HG03521 (cell line): Measurements from ENCODE around the gene CEP164.

ENCODE experiments used
- ATAC-seq: cut with Tn5 transposase; IDR thresholded peaks from one replicate; pipeline ENCODE4 v1.9.1; 2021; ENCODE audit warnings: mild to moderate bottlenecking, moderate library complexity; ENCODE audit not compliant: unreplicated experiment

Gene CEP164

GRCh38 chr11:117356126-117356890 is 28.7 kb downstream of the CEP164 start:
- no peak for ATAC-seq

DNA sequence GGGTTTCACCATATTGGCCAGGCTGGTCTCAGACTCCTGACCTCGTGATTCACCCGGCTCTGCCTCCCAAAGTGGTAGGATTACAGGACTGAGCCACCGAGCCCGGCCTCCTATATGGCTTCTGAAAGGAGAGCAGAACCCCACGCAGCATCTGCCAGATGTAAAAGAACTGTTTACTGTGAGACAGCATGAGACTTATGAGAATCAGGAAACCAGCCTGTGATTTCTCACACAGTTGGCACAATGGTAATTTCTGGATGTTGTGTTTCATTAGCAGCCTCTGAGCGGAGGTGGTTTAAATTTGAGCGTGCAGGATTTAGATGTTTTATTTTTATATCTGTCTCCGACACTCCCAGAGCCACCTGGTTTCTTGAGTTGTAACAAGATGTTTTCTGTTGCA is 33.8 kb downstream of the CEP164 start:
- no peak for ATAC-seq

DNA sequence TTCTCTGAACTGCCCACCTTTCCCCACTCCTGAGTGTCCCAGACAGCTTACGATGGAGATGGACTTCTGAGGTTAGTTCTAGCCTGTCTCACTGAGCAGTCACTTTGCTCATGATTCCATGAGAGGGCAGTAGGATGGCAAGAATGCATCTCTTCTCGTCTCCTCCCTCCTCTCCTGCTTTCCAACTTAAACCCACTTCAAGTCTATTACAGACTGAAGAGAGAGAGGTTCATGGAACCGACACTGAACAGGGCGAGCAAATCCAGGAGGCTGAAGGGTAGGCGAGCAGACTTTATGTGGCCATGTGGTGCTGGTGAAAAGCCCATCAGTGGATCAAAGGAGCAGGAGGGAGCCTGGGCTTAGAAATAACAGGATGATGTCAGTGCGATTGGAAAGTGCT is 38.6 kb downstream of the CEP164 start:
- ATAC-seq, result no peak

- no peak for ATAC-seq
These were observed 39.2 kb downstream of the CEP164 start for GRCh38 chr11:117366875-117367274.

DNA sequence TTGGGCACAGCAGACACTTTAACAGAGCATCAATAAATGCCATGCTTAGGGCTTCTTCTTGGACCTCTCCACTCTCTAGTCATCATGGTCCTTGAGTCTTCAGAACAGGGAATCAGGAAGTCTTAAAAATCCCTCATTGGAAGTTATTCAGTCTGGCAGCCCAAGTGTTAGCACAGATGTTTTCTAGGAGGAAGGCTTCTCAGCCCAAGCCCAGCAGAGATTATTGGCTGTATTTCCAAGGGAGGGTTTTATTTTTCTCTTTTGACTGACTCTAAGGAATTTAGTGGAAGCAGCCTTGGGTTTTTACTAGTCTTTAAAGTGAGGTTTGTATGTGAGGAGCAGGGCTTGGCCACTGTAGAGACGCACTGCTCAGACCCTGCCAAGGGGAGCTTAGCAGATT is 41.9 kb downstream of the CEP164 start:
- no peak for ATAC-seq

DNA sequence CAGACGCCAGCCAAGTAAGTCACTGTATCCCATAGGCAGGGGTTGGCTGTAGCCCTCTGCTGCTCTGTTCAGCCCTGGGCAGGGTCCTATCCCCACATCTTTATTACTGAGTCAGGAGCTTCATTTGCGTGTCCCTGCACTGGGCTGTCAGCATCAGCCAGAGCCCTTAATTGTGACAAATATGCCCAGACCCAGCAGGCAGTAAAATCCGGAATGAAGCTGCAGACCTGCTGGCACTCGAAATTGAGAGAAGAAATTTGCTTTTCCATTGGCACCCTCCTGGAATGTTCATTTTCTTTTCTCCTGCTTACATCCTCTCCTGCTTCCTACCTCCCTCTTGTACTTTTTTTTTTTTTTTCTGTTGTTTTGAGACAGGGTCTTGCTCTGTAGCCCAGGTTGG is 43.8 kb downstream of the CEP164 start:
- no peak for ATAC-seq

- ATAC-seq, result no peak
These were observed 46.8 kb downstream of the CEP164 start for GRCh38 chr11:117374316-117375055.

DNA sequence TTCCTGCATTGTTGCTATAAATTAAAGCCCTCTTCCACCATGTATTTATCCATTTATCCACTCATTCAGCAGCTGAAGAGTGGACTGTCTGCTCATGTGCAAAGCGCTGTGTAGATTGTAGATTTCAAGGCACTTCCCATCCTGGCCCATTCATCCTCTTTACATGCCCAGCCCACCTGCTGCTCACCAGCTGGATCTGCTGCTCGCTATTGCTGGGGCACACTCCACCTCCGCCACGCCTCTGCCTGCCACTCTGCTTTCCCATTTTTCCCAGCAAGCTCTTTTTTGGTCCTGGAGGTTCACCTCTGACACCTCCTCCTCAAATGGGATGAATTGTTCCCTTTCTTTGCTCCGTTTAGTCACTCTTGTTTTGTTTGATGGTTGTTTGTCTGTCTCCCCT is 48.3 kb downstream of the CEP164 start:
- ATAC-seq, result no peak

DNA sequence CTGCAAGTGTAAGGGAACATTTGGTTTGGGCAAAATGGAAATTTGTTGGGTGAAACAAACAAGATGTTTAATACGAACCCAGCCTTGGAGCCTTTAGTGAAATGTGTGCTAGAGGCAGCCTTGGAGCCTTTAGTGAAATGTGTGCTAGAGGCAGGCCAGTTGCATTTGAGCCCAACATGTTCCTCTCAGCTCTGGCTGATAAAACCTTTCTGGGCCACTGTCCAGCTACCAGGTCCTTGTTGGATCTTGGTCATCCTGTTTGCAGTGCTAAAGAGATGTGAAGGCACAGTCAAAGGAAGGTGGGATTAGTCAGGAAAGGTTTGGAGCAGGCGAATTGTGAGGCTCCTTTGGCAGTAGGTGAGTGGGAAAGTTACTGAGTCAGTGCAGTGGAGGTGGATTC is 48.9 kb downstream of the CEP164 start:
- ATAC-seq, result no peak

- no peak for ATAC-seq
These were observed 51.6 kb downstream of the CEP164 start for GRCh38 chr11:117378976-117379865.

GRCh38 chr11:117380676-117381075 is 53.0 kb downstream of the CEP164 start:
- no peak for ATAC-seq

GRCh38 chr11:117381481-117382387 is 54.1 kb downstream of the CEP164 start:
- ATAC-seq, result no peak

DNA sequence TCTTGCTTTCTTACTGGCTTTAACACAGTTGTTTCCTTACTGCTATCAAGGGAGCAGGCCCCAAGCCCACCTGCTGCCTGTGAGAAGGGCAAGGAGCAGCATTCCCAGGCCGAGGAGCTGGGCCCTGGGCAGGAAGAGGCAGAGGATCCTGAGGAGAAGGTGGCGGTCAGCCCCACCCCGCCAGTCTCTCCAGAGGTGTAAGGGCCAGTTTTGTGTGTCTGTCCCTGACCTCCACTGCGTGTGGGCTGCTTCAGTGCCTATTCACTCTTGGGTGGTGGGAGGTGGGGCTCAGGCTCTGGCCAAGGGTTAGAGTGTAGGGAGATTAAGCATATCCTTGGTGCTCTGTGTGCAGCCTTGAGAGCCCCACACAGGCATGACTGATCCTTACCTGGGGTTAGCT is 55.1 kb downstream of the CEP164 start:
- ATAC-seq, result no peak

DNA sequence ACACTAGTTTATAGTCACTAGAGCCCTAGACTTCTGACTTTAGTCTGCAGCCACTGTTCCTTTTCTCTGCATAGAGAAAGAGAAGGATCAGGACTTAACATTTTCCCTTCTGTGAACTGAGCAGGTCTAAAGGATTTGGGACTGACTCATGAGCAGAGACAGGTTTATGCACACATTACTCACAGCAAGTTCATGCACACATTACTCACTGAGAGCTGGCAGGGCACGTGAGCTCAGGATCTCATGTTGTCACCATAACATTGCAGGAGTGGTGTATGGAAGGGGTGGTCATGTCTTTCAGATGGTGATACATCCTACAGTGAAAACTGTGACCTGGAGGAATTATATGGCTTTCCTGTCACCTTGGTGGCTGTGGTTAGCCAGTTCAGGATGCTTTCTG is 56.4 kb downstream of the CEP164 start:
- ATAC-seq, result no peak

DNA sequence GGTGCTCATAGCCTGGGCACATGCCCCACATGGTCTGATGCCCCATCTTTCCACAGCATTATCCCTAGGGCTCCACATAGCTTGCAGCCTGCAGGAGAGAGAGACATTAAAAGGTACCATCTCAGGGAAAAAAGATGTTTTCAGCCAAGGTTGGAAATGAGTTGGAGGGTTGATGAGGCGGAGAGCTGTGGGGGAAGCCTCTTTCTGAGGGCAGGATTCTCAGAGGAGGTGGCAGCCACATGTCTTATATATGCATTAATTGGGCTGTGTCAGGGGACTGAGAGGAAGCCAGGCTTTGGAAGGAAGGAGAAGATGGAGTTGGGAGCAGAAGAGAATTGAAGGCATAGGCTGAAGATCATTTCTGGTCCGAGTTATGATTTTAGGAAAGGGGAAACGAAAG is 57.8 kb downstream of the CEP164 start:
- no peak for ATAC-seq

GRCh38 chr11:117385906-117386305 is 58.3 kb downstream of the CEP164 start:
- ATAC-seq, result no peak

DNA sequence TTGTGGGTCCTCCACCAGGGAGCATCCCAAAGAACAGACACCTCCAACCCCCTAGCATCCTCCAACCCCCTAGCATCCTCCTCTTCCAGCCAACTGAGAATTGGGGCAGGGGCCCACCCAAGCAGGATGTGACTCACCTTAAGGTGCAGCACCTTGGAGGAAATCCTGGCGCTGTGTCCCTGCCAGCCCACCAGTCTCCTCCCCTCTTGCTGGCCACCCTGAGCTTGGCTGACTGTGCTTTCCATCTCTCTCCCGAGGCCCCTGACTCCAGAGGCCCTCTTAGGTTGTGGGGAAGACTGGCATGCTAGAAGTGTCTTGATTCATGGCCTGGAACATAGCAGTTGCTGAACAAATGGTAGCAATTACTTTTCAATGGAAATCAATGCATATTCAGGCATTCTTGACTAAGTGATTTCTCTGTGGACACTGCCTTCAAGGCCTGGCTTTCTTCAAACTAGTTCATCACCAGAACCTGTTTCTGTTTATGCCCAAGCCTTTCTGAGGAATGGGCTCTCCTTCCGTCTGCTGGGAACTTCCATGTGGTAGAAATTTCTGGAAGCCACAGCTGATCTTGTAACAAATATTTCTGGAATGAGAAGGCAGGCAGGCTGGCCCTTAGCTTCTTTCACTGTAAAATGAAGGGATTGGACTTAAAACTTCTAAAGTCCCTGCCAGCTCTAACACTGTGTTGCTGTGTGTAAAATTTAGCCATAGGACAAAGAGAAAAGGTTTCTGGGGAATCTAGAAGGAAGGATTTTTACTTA is 60.5 kb downstream of the CEP164 start:
- ATAC-seq, result no peak

GRCh38 chr11:117390743-117391142 is 63.1 kb downstream of the CEP164 start:
- no peak for ATAC-seq

DNA sequence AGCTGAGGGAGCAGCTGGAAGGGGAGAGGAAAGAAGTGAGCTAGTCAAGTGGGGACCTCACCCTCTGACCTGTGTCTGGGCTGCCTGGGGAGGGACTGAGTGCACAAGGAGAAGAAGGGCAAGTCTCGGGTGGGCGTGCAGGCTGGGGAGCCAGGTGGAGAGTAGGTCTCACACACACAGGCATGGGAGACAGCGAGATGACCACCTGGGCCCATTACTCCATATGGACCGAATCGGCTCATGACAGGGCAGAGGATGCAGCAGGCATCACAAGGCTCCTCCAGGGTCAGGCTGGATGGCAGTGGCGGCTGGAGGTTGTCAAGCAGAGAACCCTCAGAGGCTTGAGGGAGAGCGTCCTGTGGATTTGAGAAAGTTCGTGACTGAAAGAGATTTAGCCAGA is 63.5 kb downstream of the CEP164 start:
- ATAC-seq, result no peak
